ENCODE data around the gene ATL1.
"Not testable (repeated sequence)": the region's sequence is repeated elsewhere in the genome, so short reads cannot be mapped to it uniquely, and the experiment has no call there.

The ATL1 gene

DNA sequence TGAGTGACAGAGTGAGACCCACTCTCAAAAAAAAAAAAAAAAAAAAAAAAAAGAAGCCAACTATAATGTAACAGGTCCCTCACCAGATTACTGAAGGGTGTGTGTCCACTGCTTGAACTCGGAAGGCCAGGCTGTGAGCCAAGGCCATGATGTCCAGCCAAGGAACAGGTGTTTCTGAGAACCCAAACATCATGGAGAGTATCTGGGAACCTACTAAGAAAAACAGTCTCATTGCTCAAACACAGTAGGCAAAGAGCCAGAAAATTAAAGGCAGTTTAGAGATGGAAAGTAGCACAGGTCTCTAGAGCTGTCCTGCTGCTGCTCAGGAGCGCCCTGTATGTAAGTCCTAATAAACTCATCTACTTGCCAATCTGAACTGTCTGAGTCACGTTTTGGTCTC lies 15.0 kb upstream of the ATL1 start:
- H3K27ac Mint-ChIP-seq (ENCODE audit: low read depth), result no peak overlapping the region

GRCh38 chr14:50545618-50546017 lies 14.3 kb upstream of the ATL1 start:
- Mint-ChIP-seq H3K4me3 (no peak overlapping the region), H3K27me3 (peaks cover 2% of the 10 kb centered on the region), H3K9me3 (no peaks in the 10 kb centered on the region), H3K36me3 (ENCODE audit: insufficient read depth) (no peaks in the 10 kb centered on the region), H3K4me1 (peaks cover 15% of the 10 kb centered on the region), H3K27ac (ENCODE audit: low read depth) (no peak overlapping the region)
- ATAC-seq (replicated peaks; ENCODE audit: extremely low read depth, poor library complexity, severe bottlenecking), result no peak
- no peak for DNase-seq (ENCODE audit: low spot score in 2 of 2)

More for the DNA sequence above, 15.0 kb upstream of the ATL1 start:
- Mint-ChIP-seq H3K36me3 (ENCODE audit: insufficient read depth) (no peaks in the 10 kb centered on the region), H3K27me3 (no peaks in the 10 kb centered on the region), H3K9me3 (no peaks in the 10 kb centered on the region), H3K4me1 (peaks cover 15% of the 10 kb centered on the region), H3K4me3 (no peak overlapping the region)
- ATAC-seq (replicated peaks; ENCODE audit: extremely low read depth, poor library complexity, severe bottlenecking) (no peak), DNase-seq (ENCODE audit: low spot score in 2 of 2) (no peak)

- Mint-ChIP-seq H3K27me3 (peaks cover 49% of the 10 kb centered on the region), H3K9me3 (no peaks in the 10 kb centered on the region), H3K4me3 (no peak overlapping the region), H3K27ac (ENCODE audit: low read depth) (no peak overlapping the region), H3K36me3 (ENCODE audit: insufficient read depth) (peaks cover 2% of the 10 kb centered on the region), H3K4me1 (no peaks in the 10 kb centered on the region)
- no peak for DNase-seq (ENCODE audit: low spot score in 2 of 2)
- no peak for ATAC-seq (replicated peaks; ENCODE audit: extremely low read depth, poor library complexity, severe bottlenecking)
Observed at GRCh38 chr14:50550294-50550693, 9.7 kb upstream of the ATL1 start.

- no peak overlapping the region for H3K27ac Mint-ChIP-seq (ENCODE audit: low read depth)
- no peak overlapping the region for H3K4me3 Mint-ChIP-seq
- DNase-seq (ENCODE audit: low spot score in 2 of 2), result no peak
- H3K4me1 Mint-ChIP-seq, result no peaks in the 10 kb centered on the region
- ATAC-seq (replicated peaks; ENCODE audit: extremely low read depth, poor library complexity, severe bottlenecking), result no peak
- H3K9me3 Mint-ChIP-seq, result no peaks in the 10 kb centered on the region
- H3K27me3 Mint-ChIP-seq, result peaks cover 65% of the 10 kb centered on the region
- H3K36me3 Mint-ChIP-seq (ENCODE audit: insufficient read depth), result peaks cover 2% of the 10 kb centered on the region
Observed at GRCh38 chr14:50551877-50552276, 8.1 kb upstream of the ATL1 start.

GRCh38 chr14:50552796-50553195 lies 7.1 kb upstream of the ATL1 start:
- ATAC-seq (replicated peaks; ENCODE audit: extremely low read depth, poor library complexity, severe bottlenecking); H3K36me3 Mint-ChIP-seq (ENCODE audit: insufficient read depth); H3K4me3 Mint-ChIP-seq; H3K4me1 Mint-ChIP-seq; H3K9me3 Mint-ChIP-seq; H3K27ac Mint-ChIP-seq (ENCODE audit: low read depth); DNase-seq (ENCODE audit: low spot score in 2 of 2): not testable (repeated sequence)
- H3K27me3 Mint-ChIP-seq, result peaks cover 74% of the 10 kb centered on the region

DNA sequence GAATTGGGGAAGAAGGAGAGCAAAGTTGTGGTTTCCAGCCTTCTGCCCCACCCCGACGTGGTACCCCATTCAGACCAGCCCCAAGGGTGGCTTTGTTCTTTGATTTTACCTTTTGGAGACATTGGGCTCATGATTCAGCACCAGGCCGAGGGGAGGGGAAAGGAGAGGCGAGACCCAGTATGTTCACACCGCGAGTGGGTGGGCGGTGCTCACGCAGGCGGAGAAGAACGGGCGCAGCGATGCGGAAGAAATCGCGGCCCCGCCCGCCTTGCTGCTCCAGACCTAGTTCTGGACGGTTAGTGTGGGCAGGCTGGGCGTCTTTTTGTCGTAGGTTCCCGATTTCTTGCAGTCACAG lies 963 bp downstream of the ATL1 start:
- H3K36me3 Mint-ChIP-seq (ENCODE audit: insufficient read depth), result no peaks in the 10 kb centered on the region
- H3K4me1 Mint-ChIP-seq, result peaks cover 12% of the 10 kb centered on the region
- ATAC-seq (replicated peaks; ENCODE audit: extremely low read depth, poor library complexity, severe bottlenecking) (peak; percentile 50), DNase-seq (ENCODE audit: low spot score in 2 of 2) (no peak)
- H3K4me3 Mint-ChIP-seq, result peak overlapping the region; percentile 79
- no peak overlapping the region for H3K27ac Mint-ChIP-seq (ENCODE audit: low read depth)
- peaks cover 61% of the 10 kb centered on the region for H3K27me3 Mint-ChIP-seq
- H3K9me3 Mint-ChIP-seq, result no peaks in the 10 kb centered on the region

DNA sequence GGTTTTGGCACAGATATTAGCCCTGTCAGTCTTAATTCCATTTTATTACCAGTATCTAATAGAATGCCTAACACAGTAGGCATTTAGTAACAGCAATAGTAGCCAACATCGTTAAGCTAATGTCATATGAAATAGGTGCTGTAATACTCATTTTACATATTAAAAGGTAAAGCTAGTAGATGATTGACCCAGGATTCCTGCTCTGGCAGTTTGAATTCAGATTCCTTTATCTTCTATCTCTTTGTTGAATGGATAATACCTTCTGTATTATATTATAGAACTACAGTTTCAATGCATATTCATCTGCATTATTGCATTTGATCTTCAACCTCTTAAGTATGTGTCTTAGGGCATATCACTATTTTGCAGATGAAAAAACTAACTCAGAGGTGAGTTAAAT lies 2.9 kb downstream of the ATL1 start:
- no peaks in the 10 kb centered on the region for H3K9me3 Mint-ChIP-seq
- DNase-seq (ENCODE audit: low spot score in 2 of 2), result no peak
- peaks cover 12% of the 10 kb centered on the region for H3K4me1 Mint-ChIP-seq
- no peak overlapping the region for H3K27ac Mint-ChIP-seq (ENCODE audit: low read depth)
- ATAC-seq (replicated peaks; ENCODE audit: extremely low read depth, poor library complexity, severe bottlenecking), result no peak
- peaks cover 42% of the 10 kb centered on the region for H3K27me3 Mint-ChIP-seq
- no peaks in the 10 kb centered on the region for H3K36me3 Mint-ChIP-seq (ENCODE audit: insufficient read depth)
- no peak overlapping the region for H3K4me3 Mint-ChIP-seq

GRCh38 chr14:50569714-50570274 lies 9.8 kb downstream of the ATL1 start:
- Mint-ChIP-seq H3K9me3 (peaks cover 15% of the 10 kb centered on the region), H3K4me3 (no peak overlapping the region), H3K36me3 (ENCODE audit: insufficient read depth) (no peaks in the 10 kb centered on the region), H3K4me1 (no peaks in the 10 kb centered on the region), H3K27ac (ENCODE audit: low read depth) (no peak overlapping the region), H3K27me3 (no peaks in the 10 kb centered on the region)
- DNase-seq (ENCODE audit: low spot score in 2 of 2) (no peak), ATAC-seq (replicated peaks; ENCODE audit: extremely low read depth, poor library complexity, severe bottlenecking) (no peak)

GRCh38 chr14:50573862-50574261 lies 13.9 kb downstream of the ATL1 start:
- DNase-seq (ENCODE audit: low spot score in 2 of 2), result no peak
- H3K27ac Mint-ChIP-seq (ENCODE audit: low read depth), result no peak overlapping the region
- no peaks in the 10 kb centered on the region for H3K4me1 Mint-ChIP-seq
- H3K36me3 Mint-ChIP-seq (ENCODE audit: insufficient read depth), result no peaks in the 10 kb centered on the region
- no peak overlapping the region for H3K4me3 Mint-ChIP-seq
- H3K9me3 Mint-ChIP-seq, result peaks cover 15% of the 10 kb centered on the region
- H3K27me3 Mint-ChIP-seq, result no peaks in the 10 kb centered on the region
- no peak for ATAC-seq (replicated peaks; ENCODE audit: extremely low read depth, poor library complexity, severe bottlenecking)

DNA sequence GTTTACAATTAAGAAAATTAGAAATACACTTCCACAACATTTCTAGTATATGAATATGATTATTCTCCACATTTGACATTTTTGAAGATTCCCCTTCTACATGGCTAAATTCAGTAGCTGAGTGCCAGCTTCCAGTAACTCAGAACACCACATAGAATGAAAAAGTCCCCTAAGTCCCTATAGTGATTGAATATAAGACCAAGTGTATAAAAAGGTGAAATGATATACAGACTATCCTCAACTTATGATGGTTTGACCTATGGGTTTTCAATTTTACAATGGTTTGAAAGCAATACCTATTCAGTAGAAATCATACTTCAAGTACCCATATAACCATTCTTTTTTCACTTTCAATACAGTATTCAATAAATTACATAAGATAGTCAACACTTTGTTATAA lies 15.8 kb downstream of the ATL1 start:
- Mint-ChIP-seq H3K4me3 (no peak overlapping the region), H3K27ac (ENCODE audit: low read depth) (no peak overlapping the region)

DNA sequence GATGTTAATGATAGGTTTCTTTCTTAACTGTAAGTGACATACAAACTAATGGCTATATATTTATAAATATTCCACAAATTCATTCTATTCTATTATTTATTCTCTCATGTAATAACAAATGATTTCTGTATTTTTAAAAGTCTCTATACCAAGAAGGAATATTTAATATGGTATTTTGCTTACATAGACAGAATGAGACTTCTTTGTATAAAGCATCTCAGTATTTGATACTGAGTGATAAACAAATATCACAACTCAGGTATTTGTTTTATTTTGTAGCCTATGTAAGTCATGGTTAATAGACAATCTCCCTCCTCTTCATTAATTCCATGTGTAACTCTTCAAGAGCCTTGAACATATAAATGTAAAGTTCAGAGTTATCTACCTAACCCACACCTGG lies 18.0 kb downstream of the ATL1 start:
- no peak overlapping the region for H3K27ac Mint-ChIP-seq (ENCODE audit: low read depth)
- no peaks in the 10 kb centered on the region for H3K27me3 Mint-ChIP-seq
- ATAC-seq (replicated peaks; ENCODE audit: extremely low read depth, poor library complexity, severe bottlenecking) (no peak), DNase-seq (ENCODE audit: low spot score in 2 of 2) (no peak)
- H3K9me3 Mint-ChIP-seq, result no peaks in the 10 kb centered on the region
- H3K4me3 Mint-ChIP-seq, result no peak overlapping the region
- no peaks in the 10 kb centered on the region for H3K4me1 Mint-ChIP-seq
- H3K36me3 Mint-ChIP-seq (ENCODE audit: insufficient read depth), result no peaks in the 10 kb centered on the region

More for the DNA sequence above, 15.8 kb downstream of the ATL1 start:
- DNase-seq (ENCODE audit: low spot score in 2 of 2) (no peak), ATAC-seq (replicated peaks; ENCODE audit: extremely low read depth, poor library complexity, severe bottlenecking) (no peak)
- no peaks in the 10 kb centered on the region for H3K36me3 Mint-ChIP-seq (ENCODE audit: insufficient read depth)
- no peaks in the 10 kb centered on the region for H3K27me3 Mint-ChIP-seq
- H3K4me1 Mint-ChIP-seq, result no peaks in the 10 kb centered on the region
- H3K9me3 Mint-ChIP-seq, result peaks cover 2% of the 10 kb centered on the region

DNA sequence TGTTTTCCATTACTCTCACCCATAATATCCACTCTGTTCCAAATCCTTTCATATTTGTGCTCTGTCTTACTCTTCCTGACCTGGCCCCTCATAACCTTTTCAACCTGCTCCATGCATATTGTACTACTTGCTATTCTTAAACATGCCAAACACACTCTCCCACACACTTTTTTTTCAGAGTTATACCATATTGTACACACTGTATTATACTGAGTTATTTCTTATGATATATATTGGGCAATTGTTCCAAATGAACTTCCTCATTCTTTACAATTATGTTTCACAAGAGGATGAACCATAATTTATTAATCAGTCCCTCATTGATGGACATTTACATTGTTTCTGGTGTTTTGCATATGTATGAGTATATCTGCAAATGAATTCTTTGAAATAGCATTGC lies 18.5 kb downstream of the ATL1 start:
- DNase-seq (ENCODE audit: low spot score in 2 of 2) (no peak), ATAC-seq (replicated peaks; ENCODE audit: extremely low read depth, poor library complexity, severe bottlenecking) (no peak)
- no peaks in the 10 kb centered on the region for H3K36me3 Mint-ChIP-seq (ENCODE audit: insufficient read depth)
- no peak overlapping the region for H3K4me3 Mint-ChIP-seq
- no peaks in the 10 kb centered on the region for H3K27me3 Mint-ChIP-seq
- H3K4me1 Mint-ChIP-seq, result no peaks in the 10 kb centered on the region
- no peaks in the 10 kb centered on the region for H3K9me3 Mint-ChIP-seq
- H3K27ac Mint-ChIP-seq (ENCODE audit: low read depth), result no peak overlapping the region

GRCh38 chr14:50590464-50590863 lies 30.5 kb downstream of the ATL1 start:
- no peak for DNase-seq (ENCODE audit: low spot score in 2 of 2)
- H3K27ac Mint-ChIP-seq (ENCODE audit: low read depth), result no peak overlapping the region
- H3K9me3 Mint-ChIP-seq, result no peaks in the 10 kb centered on the region
- ATAC-seq (replicated peaks; ENCODE audit: extremely low read depth, poor library complexity, severe bottlenecking), result no peak
- no peak overlapping the region for H3K4me3 Mint-ChIP-seq
- peaks cover 7% of the 10 kb centered on the region for H3K27me3 Mint-ChIP-seq
- no peaks in the 10 kb centered on the region for H3K4me1 Mint-ChIP-seq
- peaks cover 2% of the 10 kb centered on the region for H3K36me3 Mint-ChIP-seq (ENCODE audit: insufficient read depth)

All from central memory CD8-positive, alpha-beta T cell (primary cell).